Gastroesophageal sphincter (tissue), 4 donors: Measurements from ENCODE around the gene NR6A1. TPM values are rescaled to one million over a fixed set of nuclear protein-coding genes. Genes with fewer than 3 reads are reported as not detected.
A peak's percentile ranks its signal among the peaks of the same experiment; 100 is the strongest.

Experiments
- ATAC-seq: fragments of 150-250 bp; one replicate; pipeline ENCODE4 v1.9.1; 2016; ENCODE audit warnings: mild to moderate bottlenecking, moderate library complexity
- H3K27ac ChIP-seq, 4 donors: fragments of 200-600 bp; sonication (generic) in 3 of 4; 1 replicate in 3 of 4; 2 replicates in 1 of 4; pipeline ENCODE4 v1.5.1; 2016 to 2019
- H3K27me3 ChIP-seq: fragments of 200-600 bp; sonication (generic); one replicate; pipeline ENCODE4 v1.5.1; 2019
- H3K36me3 ChIP-seq, 2 donors: fragments of 200-600 bp; sonication (generic); one replicate each; pipeline ENCODE4 v1.5.1; 2019; ENCODE audit warnings: control low read depth in 1 of 2
- H3K4me1 ChIP-seq, 3 donors: fragments of 200-600 bp; sonication (generic); 1 replicate in 2 of 3; 2 replicates in 1 of 3; pipeline ENCODE4 v1.5.1; 2016 to 2019; ENCODE audit warnings: control low read depth in 2 of 3
- H3K4me3 ChIP-seq, 2 donors: fragments of 200-600 bp; sonication (generic); one replicate each; pipeline ENCODE4 v1.5.1; 2019; ENCODE audit warnings: mild to moderate bottlenecking in 1 of 2, moderate library complexity in 1 of 2
- H3K9me3 ChIP-seq, 3 donors: fragments of 200-600 bp; sonication (generic); one replicate each; pipeline ENCODE4 v1.5.1; 2017 to 2019; ENCODE audit warnings: control low read depth in 2 of 3
- CTCF ChIP-seq, 4 experiments: fragments of 200-600 bp in 2 of 4; fragments of 450-650 bp in 2 of 4; sonication (generic) in 1 of 4; IDR thresholded peaks; one replicate each; pipeline ENCODE4 v1.5.1; 2017 to 2019; ENCODE audit warnings: antibody characterized with exemption in 4 of 4, mild to moderate bottlenecking in 2 of 4, moderate library complexity in 2 of 4
- EP300 ChIP-seq: sonication (generic); formaldehyde crosslinking; IDR thresholded peaks from one replicate; pipeline ENCODE4 v1.6.1; 2017; ENCODE audit warnings: antibody characterized with exemption, mild to moderate bottlenecking
- POLR2A ChIP-seq, 2 donors: fragments of 450-650 bp; IDR thresholded peaks; one replicate each; pipeline ENCODE4 v1.6.1; 2017; ENCODE audit warnings: antibody characterized with exemption in 2 of 2, mild to moderate bottlenecking in 2 of 2, moderate library complexity in 1 of 2
- POLR2AphosphoS5 ChIP-seq: sonication (generic); formaldehyde crosslinking; IDR thresholded peaks from one replicate; pipeline ENCODE4 v1.6.1; 2017; ENCODE audit warnings: antibody characterized with exemption
- WGBS, 2 donors: methylation state at CpG; one replicate each; pipeline ENCODE4 v1.1.5; 2018; ENCODE audit warnings: low coverage in 1 of 2; 5-methylcytosine and 5-hydroxymethylcytosine counted together
- total RNA-seq, 4 donors: library from RNA; depleted of rRNA; stranded (reverse); fragments of >200 nt; gene quantifications; one replicate each; pipeline ENCODE4 v1.1.0, GENCODE V29; 2016

Gene NR6A1
- total RNA-seq, 4 donors from 2014 or later = 0.16 to 4.4 (median 0.62) TPM

GRCh38 chr9:124479947-124480620 lies 291.0 kb downstream of the NR6A1 start:
- Histone ChIP-seq H3K27me3 (peaks cover 83% of the 10 kb centered on the region), H3K4me3 (no peak overlapping the region), H3K27ac (no peak overlapping the region), H3K36me3 (no peaks in the 10 kb centered on the region), H3K4me1 (peaks cover 0 to 14% (median 6%) of the 10 kb centered on the region in 3 donors), H3K9me3 (no peaks in the 10 kb centered on the region)
- TF ChIP-seq POLR2AphosphoS5 (no peak), EP300 (no peak), POLR2A (IDR thresholded peaks at IDR 0.05) (no peak), CTCF (IDR thresholded peaks at IDR 0.05) (no peak)
- WGBS, 2 donors = 61 to 100% methylated on average over 1 to 3 of the region's 6 CpGs
- no peak for ATAC-seq

DNA sequence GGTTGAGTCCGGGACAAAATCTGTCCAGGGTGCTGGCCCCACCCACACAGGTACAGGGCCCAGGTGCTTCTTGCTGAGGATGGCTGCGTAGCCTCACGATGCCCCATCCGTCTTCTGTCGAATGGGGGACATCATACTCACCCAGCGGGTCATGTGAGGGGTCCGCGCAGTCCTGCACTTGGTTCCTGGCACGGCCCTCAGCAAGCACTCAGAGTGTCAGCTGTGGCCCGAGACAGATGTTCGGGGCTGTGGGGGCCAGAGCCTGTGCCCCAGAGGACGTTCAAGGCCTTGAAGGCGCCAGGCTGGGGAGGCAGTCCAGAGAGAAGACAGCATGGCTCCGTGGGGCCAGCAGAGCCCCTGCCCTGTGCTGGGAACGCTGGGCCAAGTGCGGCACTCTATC lies 291.7 kb downstream of the NR6A1 start:
- 83% methylated on average over 6 of the region's 16 CpGs; no CpG with 5 or more reads in 1 of the 2 donors for WGBS, 2 donors
- Histone ChIP-seq H3K9me3 (no peaks in the 10 kb centered on the region), H3K27me3 (peaks cover 86% of the 10 kb centered on the region), H3K4me1 (peaks cover 0 to 14% (median 6%) of the 10 kb centered on the region in 3 donors), H3K36me3 (no peaks in the 10 kb centered on the region), H3K4me3 (no peak overlapping the region), H3K27ac (no peak overlapping the region)
- ATAC-seq = no peak
- TF ChIP-seq POLR2A (IDR thresholded peaks at IDR 0.05) (no peak), POLR2AphosphoS5 (no peak), CTCF (IDR thresholded peaks at IDR 0.05) (no peak), EP300 (no peak)

- no peaks in the 10 kb centered on the region for H3K9me3 ChIP-seq
- peaks cover 89% of the 10 kb centered on the region for H3K27me3 ChIP-seq
- H3K4me3 ChIP-seq = no peak overlapping the region
- peaks cover 0 to 14% (median 6%) of the 10 kb centered on the region in 3 donors for H3K4me1 ChIP-seq
- H3K27ac ChIP-seq = no peak overlapping the region
- no peak for ATAC-seq
- TF ChIP-seq POLR2A (IDR thresholded peaks at IDR 0.05) = no peak
- no peak for TF ChIP-seq EP300
- TF ChIP-seq POLR2AphosphoS5 = no peak
- no peak for TF ChIP-seq CTCF (IDR thresholded peaks at IDR 0.05)
- H3K36me3 ChIP-seq = no peaks in the 10 kb centered on the region
- no CpG with 5 or more reads among the region's 12 CpGs for WGBS, 2 donors
Observed at GRCh38 chr9:124478354-124478753, 292.8 kb downstream of the NR6A1 start.

GRCh38 chr9:124477648-124478285 lies 293.3 kb downstream of the NR6A1 start:
- Histone ChIP-seq H3K36me3 (no peaks in the 10 kb centered on the region), H3K9me3 (no peaks in the 10 kb centered on the region), H3K4me3 (peak overlapping the region in 1 of 2 donors; percentile 36), H3K27ac (no peak overlapping the region), H3K4me1 (peaks cover 0 to 14% (median 6%) of the 10 kb centered on the region in 3 donors), H3K27me3 (peaks cover 88% of the 10 kb centered on the region)
- no CpG with 5 or more reads among the region's 53 CpGs for WGBS, 2 donors
- TF ChIP-seq POLR2AphosphoS5 (no peak), CTCF (IDR thresholded peaks at IDR 0.05) (no peak), EP300 (no peak), POLR2A (IDR thresholded peaks at IDR 0.05) (no peak)
- ATAC-seq = no peak
